Activated naive CD4-positive, alpha-beta T cell treated with anti-CD3 and anti-CD28 coated beads, Interleukin-2, amount 50 U/mL, for 72 hours (primary cell): ENCODE results near the gene THADA. TPM values are rescaled to one million over a fixed set of nuclear protein-coding genes. Genes with fewer than 3 reads are reported as not detected.

Experiments
- ATAC-seq, 2 donors: fragments of 150-1000 bp; cut with Tn5 transposase; 2 replicates each; pipeline ENCODE4 v1.10.0; 2021; ENCODE audit warnings: mild to moderate bottlenecking in 2 of 2, moderate library complexity in 2 of 2
- DNase-seq, 2 donors: peaks; one replicate each; pipeline ENCODE4 v3.0.0; 2021 to 2022; ENCODE audit warnings: low spot score in 2 of 2
- H3K27ac Mint-ChIP-seq, 2 donors: one replicate each; pipeline ENCODE4 v1.8.0; 2022; ENCODE audit warnings: mild to moderate bottlenecking in 2 of 2, mixed read lengths in 2 of 2
- H3K36me3 Mint-ChIP-seq, 2 donors: one replicate each; pipeline ENCODE4 v1.8.0; 2022; ENCODE audit warnings: mixed read lengths in 2 of 2
- H3K9me3 Mint-ChIP-seq, 2 donors: one replicate each; pipeline ENCODE4 v1.8.0; 2022; ENCODE audit warnings: mixed read lengths in 2 of 2
- total RNA-seq, 2 donors: library from RNA; stranded (reverse); gene quantifications; one replicate each; pipeline ENCODE4 v1.2.3, GENCODE V29; 2022

Gene THADA
- total RNA-seq, 2 donors from 2014 or later: 19.3 to 33.5 TPM

- peak overlapping the region; percentile 40 to 88 for H3K27ac Mint-ChIP-seq
- H3K36me3 Mint-ChIP-seq: peaks cover 5% of the 10 kb centered on the region in 2 donors
- no peak for ATAC-seq
- no peak for DNase-seq
- H3K9me3 Mint-ChIP-seq: no peaks in the 10 kb centered on the region
Observed at GRCh38 chr2:43228756-43229659, 366.8 kb downstream of the THADA start.

GRCh38 chr2:43228321-43228751, 367.5 kb downstream of the THADA start:
- H3K36me3 Mint-ChIP-seq: peaks cover 11 to 12% of the 10 kb centered on the region in 2 donors
- H3K9me3 Mint-ChIP-seq: no peaks in the 10 kb centered on the region
- no peak for DNase-seq
- ATAC-seq: no peak
- H3K27ac Mint-ChIP-seq: peak overlapping the region in 1 of 2 donors; percentile 88

GRCh38 chr2:43227830-43228281, 368.0 kb downstream of the THADA start:
- Mint-ChIP-seq H3K27ac (peak overlapping the region; percentile 87 to 88), H3K9me3 (no peaks in the 10 kb centered on the region), H3K36me3 (peaks cover 13 to 15% of the 10 kb centered on the region in 2 donors)
- DNase-seq (no peak), ATAC-seq (no peak)

- H3K36me3 Mint-ChIP-seq: peaks cover 20 to 22% of the 10 kb centered on the region in 2 donors
Observed at GRCh38 chr2:43226955-43227829, 368.6 kb downstream of the THADA start.

GRCh38 chr2:43226558-43226954, 369.3 kb downstream of the THADA start, which contains the start of gene ZFP36L2:
Gene ZFP36L2 (minus strand): TSS chr2:43226606. CDS start chr2:43226315, 291 bp downstream.
- peaks cover 26 to 28% of the 10 kb centered on the region in 2 donors for H3K36me3 Mint-ChIP-seq

More at GRCh38 chr2:43226955-43227829, 368.6 kb downstream of the THADA start:
- DNase-seq: peak; percentile 70 to 79
- Mint-ChIP-seq H3K9me3 (no peaks in the 10 kb centered on the region), H3K27ac (peak overlapping the region; percentile 87 to 88)
- ATAC-seq: peak; percentile 19 to 29

GRCh38 chr2:43225788-43226557, 369.9 kb downstream of the THADA start:
- peak; percentile 6 to 47 for ATAC-seq
- Mint-ChIP-seq H3K27ac (peak overlapping the region; percentile 88 to 93), H3K9me3 (no peaks in the 10 kb centered on the region), H3K36me3 (peaks cover 27 to 34% of the 10 kb centered on the region in 2 donors)
- DNase-seq: peak; percentile 56 to 92

More at GRCh38 chr2:43226558-43226954, 369.3 kb downstream of the THADA start, which contains the start of gene ZFP36L2:
- Mint-ChIP-seq H3K27ac (peak within 1 kb of the TSS; percentile 88 to 93), H3K9me3 (no peaks in the 10 kb centered on the region)
- ATAC-seq: peak; percentile 69 to 78
- peak; percentile 95 to 97 for DNase-seq

GRCh38 chr2:43225093-43225787, 370.6 kb downstream of the THADA start:
- Mint-ChIP-seq H3K36me3 (peaks cover 27 to 34% of the 10 kb centered on the region in 2 donors), H3K27ac (peak overlapping the region; percentile 88 to 93), H3K9me3 (no peaks in the 10 kb centered on the region)
- DNase-seq: peak; percentile 65 to 79
- ATAC-seq: peak; percentile 2 to 3

GRCh38 chr2:43224571-43225092, 371.2 kb downstream of the THADA start:
- Mint-ChIP-seq H3K36me3 (peaks cover 27 to 34% of the 10 kb centered on the region in 2 donors), H3K9me3 (no peaks in the 10 kb centered on the region), H3K27ac (peak overlapping the region in 1 of 2 donors; percentile 98)
- ATAC-seq (no peak), DNase-seq (peak; percentile 50 to 70)

GRCh38 chr2:43224131-43224570, 371.7 kb downstream of the THADA start:
- ATAC-seq (no peak), DNase-seq (peak; percentile 79 to 80)
- Mint-ChIP-seq H3K27ac (peak overlapping the region; percentile 95 to 98), H3K36me3 (peaks cover 27 to 34% of the 10 kb centered on the region in 2 donors), H3K9me3 (no peaks in the 10 kb centered on the region)

GRCh38 chr2:43223521-43224001, 372.3 kb downstream of the THADA start:
- no peaks in the 10 kb centered on the region for H3K9me3 Mint-ChIP-seq
- DNase-seq (no peak), ATAC-seq (no peak)
- H3K36me3 Mint-ChIP-seq: peaks cover 27 to 34% of the 10 kb centered on the region in 2 donors
- H3K27ac Mint-ChIP-seq: peak overlapping the region; percentile 95 to 98

- H3K9me3 Mint-ChIP-seq: no peaks in the 10 kb centered on the region
- H3K36me3 Mint-ChIP-seq: peaks cover 27 to 34% of the 10 kb centered on the region in 2 donors
- H3K27ac Mint-ChIP-seq: peak overlapping the region; percentile 91 to 99
- DNase-seq (no peak), ATAC-seq (no peak)
Observed at GRCh38 chr2:43222475-43223309, 373.1 kb downstream of the THADA start.

- Mint-ChIP-seq H3K9me3 (no peaks in the 10 kb centered on the region), H3K27ac (peak overlapping the region; percentile 91 to 99), H3K36me3 (peaks cover 27 to 34% of the 10 kb centered on the region in 2 donors)
- ATAC-seq (no peak), DNase-seq (peak; percentile 68 to 70)
Observed at GRCh38 chr2:43221763-43222474, 373.9 kb downstream of the THADA start.

- Mint-ChIP-seq H3K27ac (peak overlapping the region; percentile 91 to 99), H3K9me3 (no peaks in the 10 kb centered on the region), H3K36me3 (peaks cover 27 to 34% of the 10 kb centered on the region in 2 donors)
- ATAC-seq: no peak
- no peak for DNase-seq
Observed at GRCh38 chr2:43221124-43221762, 374.6 kb downstream of the THADA start.
